ENCODE results near the gene GSE1.

The GSE1 gene

GRCh38 chr16:85661740-85662481 is 48.8 kb downstream of the GSE1 start:
- no peak for DNase-seq (ENCODE audit: low read depth)

- no peak for DNase-seq (ENCODE audit: low read depth)
These were observed 49.3 kb downstream of the GSE1 start for GRCh38 chr16:85662482-85662812.

GRCh38 chr16:85662976-85663830 is 50.1 kb downstream of the GSE1 start:
- no peak for DNase-seq (ENCODE audit: low read depth)

- no peak for DNase-seq (ENCODE audit: low read depth)
These were observed 50.8 kb downstream of the GSE1 start for GRCh38 chr16:85663891-85664321.

- no peak for DNase-seq (ENCODE audit: low read depth)
These were observed 51.7 kb downstream of the GSE1 start for GRCh38 chr16:85664580-85665372.

GRCh38 chr16:85665373-85665740 is 52.2 kb downstream of the GSE1 start:
- DNase-seq (ENCODE audit: low read depth): no peak

GRCh38 chr16:85665929-85666328 is 52.8 kb downstream of the GSE1 start:
- DNase-seq (ENCODE audit: low read depth): no peak

GRCh38 chr16:85667261-85667660 is 54.1 kb downstream of the GSE1 start:
- no peak for DNase-seq (ENCODE audit: low read depth)

GRCh38 chr16:85667841-85668413 is 54.8 kb downstream of the GSE1 start:
- no peak for DNase-seq (ENCODE audit: low read depth)

- no peak for DNase-seq (ENCODE audit: low read depth)
These were observed 55.7 kb downstream of the GSE1 start for GRCh38 chr16:85668676-85669424.

- no peak for DNase-seq (ENCODE audit: low read depth)
These were observed 57.7 kb downstream of the GSE1 start for GRCh38 chr16:85670840-85671239.

- no peak for DNase-seq (ENCODE audit: low read depth)
These were observed 60.7 kb downstream of the GSE1 start for GRCh38 chr16:85673529-85674417.

GRCh38 chr16:85674418-85674755 is 61.3 kb downstream of the GSE1 start:
- no peak for DNase-seq (ENCODE audit: low read depth)

- no peak for DNase-seq (ENCODE audit: low read depth)
These were observed 61.7 kb downstream of the GSE1 start for GRCh38 chr16:85674828-85675227.

GRCh38 chr16:85675251-85675874 is 62.2 kb downstream of the GSE1 start:
- DNase-seq (ENCODE audit: low read depth): no peak

- DNase-seq (ENCODE audit: low read depth): no peak
These were observed 63.3 kb downstream of the GSE1 start for GRCh38 chr16:85676466-85676865.

GRCh38 chr16:85677383-85677967 is 64.4 kb downstream of the GSE1 start:
- DNase-seq (ENCODE audit: low read depth): no peak

- DNase-seq (ENCODE audit: low read depth): no peak
These were observed 64.9 kb downstream of the GSE1 start for GRCh38 chr16:85678016-85678415.

- DNase-seq (ENCODE audit: low read depth): no peak
These were observed 65.7 kb downstream of the GSE1 start for GRCh38 chr16:85678821-85679220.

- DNase-seq (ENCODE audit: low read depth): no peak
These were observed 66.7 kb downstream of the GSE1 start for GRCh38 chr16:85679870-85680269.
